Measurements from ENCODE around the gene SEPHS1.

SEPHS1 gene

GRCh38 chr10:13348216-13349017, at the start of gene SEPHS1 (continued):
- TF ChIP-seq PRDM10 (tag by site-specific recombination; IDR thresholded peaks at IDR 0.05) (peak; percentile 36; the same call in 1 of the 2 replicates), ZNF302 (tag by site-specific recombination; IDR thresholded peaks at IDR 0.05; ENCODE audit: low read depth) (no peak), ZNF169 (tag by site-specific recombination; IDR thresholded peaks at IDR 0.05) (no peak), ZNF560 (tag by site-specific recombination; IDR thresholded peaks at IDR 0.05; ENCODE audit: borderline replicate concordance) (no peak), ZSCAN23 (tag by site-specific recombination; IDR thresholded peaks at IDR 0.05) (no peak), MZF1 (tag by site-specific recombination; IDR thresholded peaks at IDR 0.05; ENCODE audit: borderline replicate concordance) (no peak), ZNF132 (tag by site-specific recombination; IDR thresholded peaks at IDR 0.05; ENCODE audit: borderline replicate concordance) (no peak), YY2 (tag by site-specific recombination; IDR thresholded peaks at IDR 0.05) (0 out of 2 replicates have a peak, but pooled peaks have one; percentile 16), GLI4 (tag by site-specific recombination; IDR thresholded peaks at IDR 0.05) (no peak), ZNF398 (tag by site-specific recombination; IDR thresholded peaks at IDR 0.05) (peak; percentile 74), SP7 (tag by site-specific recombination; IDR thresholded peaks at IDR 0.05) (peak; percentile 56; the same call in 1 of the 2 replicates), SALL2 (tag by site-specific recombination; IDR thresholded peaks at IDR 0.05; ENCODE audit: borderline replicate concordance) (no peak), ZNF513 (tag by site-specific recombination; IDR thresholded peaks at IDR 0.05) (no peak), ZBTB20 (tag by site-specific recombination; IDR thresholded peaks at IDR 0.05) (peak; percentile 99), MEIS1 (CRISPR knock-in tag; IDR thresholded peaks at IDR 0.05; ENCODE audit: borderline replicate concordance) (no peak), PRDM6 (tag by site-specific recombination; IDR thresholded peaks at IDR 0.05) (no peak), ZNF341 (tag by site-specific recombination; IDR thresholded peaks at IDR 0.05; ENCODE audit: low read depth) (no peak), ZSCAN5A (tag by site-specific recombination; IDR thresholded peaks at IDR 0.05) (no peak), ZNF610 (tag by site-specific recombination; IDR thresholded peaks at IDR 0.05; ENCODE audit: borderline replicate concordance) (peak; percentile 90; the same call in 1 of the 2 replicates), ZNF449 (tag by site-specific recombination; IDR thresholded peaks at IDR 0.05) (peak; percentile 95), ZNF488 (tag by site-specific recombination; IDR thresholded peaks at IDR 0.05) (no peak), MYNN (tag by site-specific recombination; IDR thresholded peaks at IDR 0.05; ENCODE audit: borderline replicate concordance) (no peak), ZNF571 (tag by site-specific recombination; IDR thresholded peaks at IDR 0.05) (no peak), ZNF623 (tag by site-specific recombination; IDR thresholded peaks at IDR 0.05) (no peak), ZFP37 (tag by site-specific recombination; IDR thresholded peaks at IDR 0.05) (peak; percentile 56; the same call in 1 of the 2 replicates), ZNF677 (tag by site-specific recombination; IDR thresholded peaks at IDR 0.05) (no peak)

Measured in HEK293 (cell line).